Measurements from ENCODE around the gene C1orf174. TPM values are rescaled to one million over a fixed set of nuclear protein-coding genes. Genes with fewer than 3 reads are reported as not detected.

Gene C1orf174
- total RNA-seq, 1 donor from 2014 or later: 44.9 TPM

DNA sequence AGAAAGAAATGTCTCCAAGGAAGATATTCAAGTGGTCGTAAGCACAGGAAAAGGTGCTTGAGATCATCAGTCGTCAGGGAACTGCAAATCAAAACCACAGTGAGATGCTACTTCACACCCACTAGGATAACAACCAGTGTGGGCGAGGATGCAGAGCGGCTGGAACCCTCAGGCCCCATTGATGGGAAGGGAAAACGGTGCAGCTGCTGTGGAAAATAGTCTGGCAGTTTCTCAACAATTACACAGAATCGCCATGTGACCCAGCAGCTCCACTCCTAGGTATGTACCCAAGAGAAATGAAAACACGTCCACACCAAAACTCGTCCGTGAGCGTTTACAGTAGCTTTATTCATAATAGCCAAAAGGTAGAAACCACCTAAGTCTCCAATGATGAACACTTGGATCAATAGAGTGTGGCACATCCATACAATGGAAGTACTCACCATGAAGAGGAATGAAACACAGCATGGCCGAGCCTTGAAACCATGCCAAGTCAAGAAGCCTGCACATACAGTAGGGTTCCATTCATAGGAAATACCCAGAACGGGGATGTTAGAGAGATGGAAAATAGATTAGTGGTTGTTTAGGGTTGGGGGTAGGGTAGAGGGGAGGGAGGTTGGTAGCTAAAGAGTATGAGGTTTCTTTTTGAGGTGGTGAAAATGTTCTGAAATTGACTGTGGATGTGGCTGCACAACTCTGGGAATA is 36.7 kb downstream of the C1orf174 start:
- no peak for DNase-seq (ENCODE audit: low spot score)
- Mint-ChIP-seq H3K27ac (no peak overlapping the region), H3K27me3 (ENCODE audit: low read depth) (no peaks in the 10 kb centered on the region), H3K36me3 (ENCODE audit: low read depth) (peaks cover 9% of the 10 kb centered on the region), H3K4me1 (ENCODE audit: low read depth) (peaks cover 3% of the 10 kb centered on the region), H3K9me3 (no peaks in the 10 kb centered on the region), H3K4me3 (ENCODE audit: low read depth) (no peak overlapping the region)
- intact Hi-C loops (cut with micrococcal nuclease): no loop called here

- Mint-ChIP-seq H3K27ac (no peak overlapping the region), H3K27me3 (ENCODE audit: low read depth) (no peaks in the 10 kb centered on the region), H3K4me3 (ENCODE audit: low read depth) (peak overlapping the region; percentile 97), H3K9me3 (no peaks in the 10 kb centered on the region), H3K36me3 (ENCODE audit: low read depth) (no peaks in the 10 kb centered on the region), H3K4me1 (ENCODE audit: low read depth) (peaks cover 16% of the 10 kb centered on the region)
- intact Hi-C loops (cut with micrococcal nuclease): loop anchor here (5.0 kb wide), 1 partner anchor 206 kb away; the partner anchor contains the start of genes TP73 and WRAP73
- DNase-seq (ENCODE audit: low spot score): no peak
Measured at GRCh38 chr1:3858231-3858981, 41.7 kb downstream of the C1orf174 start.

GRCh38 chr1:3857791-3858129 is 42.3 kb downstream of the C1orf174 start:
- no peak for DNase-seq (ENCODE audit: low spot score)
- intact Hi-C loops (cut with micrococcal nuclease): loop anchor here (1.0 to 5.0 kb wide), 2 partner anchors 43 to 205 kb away; partner anchors contain the start of genes C1orf174, TP73 and WRAP73
- Mint-ChIP-seq H3K4me3 (ENCODE audit: low read depth) (peak overlapping the region; percentile 97), H3K27me3 (ENCODE audit: low read depth) (no peaks in the 10 kb centered on the region), H3K27ac (no peak overlapping the region), H3K36me3 (ENCODE audit: low read depth) (no peaks in the 10 kb centered on the region), H3K9me3 (no peaks in the 10 kb centered on the region), H3K4me1 (ENCODE audit: low read depth) (peaks cover 16% of the 10 kb centered on the region)

GRCh38 chr1:3856923-3857790 is 42.9 kb downstream of the C1orf174 start, which contains the start of the genes CEP104 and DFFB:
CEP104 (minus strand) TSS chr1:3857211; CDS start chr1:3852407, 4,804 bp downstream.
DFFB (plus strand) TSS chr1:3857476; CDS start chr1:3857604, 128 bp downstream.
- Mint-ChIP-seq H3K27me3 (ENCODE audit: low read depth) (no peaks in the 10 kb centered on the region), H3K4me1 (ENCODE audit: low read depth) (peaks cover 16% of the 10 kb centered on the region), H3K9me3 (no peaks in the 10 kb centered on the region), H3K27ac (peak within 1 kb of the TSS; percentile 81), H3K4me3 (ENCODE audit: low read depth) (peak within 1 kb of the TSS; percentile 97), H3K36me3 (ENCODE audit: low read depth) (no peaks in the 10 kb centered on the region)
- DNase-seq (ENCODE audit: low spot score): peak; percentile 95
- intact Hi-C loops (cut with micrococcal nuclease): loop anchor here (1.0 to 5.0 kb wide), 2 partner anchors 43 to 205 kb away; partner anchors contain the start of genes C1orf174, TP73 and WRAP73

DNA sequence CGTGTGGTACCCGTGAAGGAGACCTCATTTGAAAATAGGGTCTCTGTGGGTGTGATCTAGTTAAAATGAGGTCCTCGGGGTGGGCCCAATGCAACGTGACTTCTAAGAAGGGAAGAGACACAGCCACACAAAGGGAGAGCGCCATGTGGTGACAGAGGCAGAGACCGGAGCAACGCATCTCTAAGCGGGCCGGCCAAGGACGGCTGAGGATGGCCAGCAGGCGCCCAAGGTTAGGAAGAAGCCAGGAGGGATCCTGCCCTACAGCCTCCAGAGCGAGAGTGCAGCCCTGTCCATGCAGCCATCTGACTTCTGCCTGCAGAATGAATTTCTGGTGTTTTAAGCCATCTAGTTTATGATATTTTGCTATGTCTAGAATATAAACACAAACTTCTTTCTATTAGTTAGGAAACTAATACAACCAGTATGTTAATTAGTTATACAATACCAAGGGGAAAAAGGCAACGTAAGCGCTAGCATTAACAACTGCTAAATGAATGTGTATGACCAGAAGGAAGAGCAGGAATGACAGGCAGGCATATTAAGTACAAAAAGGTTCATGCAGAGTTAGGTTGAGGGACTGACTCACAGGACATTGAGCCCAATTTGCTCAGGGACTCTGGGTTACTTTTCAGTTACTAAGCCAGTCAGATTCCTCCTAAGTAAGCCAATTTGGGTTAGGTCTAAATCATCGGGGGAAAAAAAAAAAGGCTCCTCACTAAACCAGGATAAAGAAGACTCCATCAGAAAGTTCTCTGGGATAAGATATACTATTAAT is 47.2 kb downstream of the C1orf174 start:
- Mint-ChIP-seq H3K27me3 (ENCODE audit: low read depth) (no peaks in the 10 kb centered on the region), H3K9me3 (no peaks in the 10 kb centered on the region), H3K36me3 (ENCODE audit: low read depth) (no peaks in the 10 kb centered on the region), H3K4me3 (ENCODE audit: low read depth) (no peak overlapping the region), H3K4me1 (ENCODE audit: low read depth) (peaks cover 9% of the 10 kb centered on the region), H3K27ac (no peak overlapping the region)
- no peak for DNase-seq (ENCODE audit: low spot score)
- intact Hi-C loops (cut with micrococcal nuclease): no loop called here

DNA sequence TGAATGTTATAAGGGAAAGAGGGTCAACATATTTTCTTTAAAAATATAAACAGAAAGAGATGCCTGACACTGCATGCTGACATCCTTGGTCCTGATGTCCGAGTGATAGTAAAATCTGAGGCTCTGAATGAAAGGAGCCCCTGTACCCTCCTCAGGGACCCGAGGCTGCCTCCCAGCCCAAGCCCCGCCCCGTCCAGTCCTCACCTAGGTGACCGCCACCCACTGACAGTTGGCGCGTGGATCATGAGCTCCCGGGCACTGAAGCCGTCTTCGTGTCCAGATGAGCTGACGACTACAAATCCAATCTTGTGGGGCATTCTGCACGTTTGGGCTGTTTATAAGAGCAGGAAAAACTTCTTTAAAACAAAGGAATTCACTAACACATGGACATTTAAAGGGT is 48.0 kb downstream of the C1orf174 start:
- no peaks in the 10 kb centered on the region for H3K27me3 Mint-ChIP-seq (ENCODE audit: low read depth)
- H3K9me3 Mint-ChIP-seq: no peaks in the 10 kb centered on the region
- H3K27ac Mint-ChIP-seq: no peak overlapping the region
- peaks cover 7% of the 10 kb centered on the region for H3K4me1 Mint-ChIP-seq (ENCODE audit: low read depth)
- H3K36me3 Mint-ChIP-seq (ENCODE audit: low read depth): peaks cover 5% of the 10 kb centered on the region
- no peak overlapping the region for H3K4me3 Mint-ChIP-seq (ENCODE audit: low read depth)
- no peak for DNase-seq (ENCODE audit: low spot score)
- intact Hi-C loops (cut with micrococcal nuclease): no loop called here

- no peak for DNase-seq (ENCODE audit: low spot score)
- H3K27me3 Mint-ChIP-seq (ENCODE audit: low read depth): no peaks in the 10 kb centered on the region
- peaks cover 7% of the 10 kb centered on the region for H3K4me1 Mint-ChIP-seq (ENCODE audit: low read depth)
- no peak overlapping the region for H3K27ac Mint-ChIP-seq
- H3K4me3 Mint-ChIP-seq (ENCODE audit: low read depth): no peak overlapping the region
- peaks cover 9% of the 10 kb centered on the region for H3K36me3 Mint-ChIP-seq (ENCODE audit: low read depth)
- no peaks in the 10 kb centered on the region for H3K9me3 Mint-ChIP-seq
- intact Hi-C loops (cut with micrococcal nuclease): no loop called here
Measured at GRCh38 chr1:3851292-3851691, 48.8 kb downstream of the C1orf174 start.

- Mint-ChIP-seq H3K9me3 (no peaks in the 10 kb centered on the region), H3K27me3 (ENCODE audit: low read depth) (no peaks in the 10 kb centered on the region), H3K4me3 (ENCODE audit: low read depth) (no peak overlapping the region), H3K27ac (no peak overlapping the region), H3K36me3 (ENCODE audit: low read depth) (peaks cover 9% of the 10 kb centered on the region), H3K4me1 (ENCODE audit: low read depth) (peaks cover 6% of the 10 kb centered on the region)
- DNase-seq (ENCODE audit: low spot score): no peak
- intact Hi-C loops (cut with micrococcal nuclease): no loop called here
Measured at GRCh38 chr1:3850857-3851256, 49.2 kb downstream of the C1orf174 start.

DNA sequence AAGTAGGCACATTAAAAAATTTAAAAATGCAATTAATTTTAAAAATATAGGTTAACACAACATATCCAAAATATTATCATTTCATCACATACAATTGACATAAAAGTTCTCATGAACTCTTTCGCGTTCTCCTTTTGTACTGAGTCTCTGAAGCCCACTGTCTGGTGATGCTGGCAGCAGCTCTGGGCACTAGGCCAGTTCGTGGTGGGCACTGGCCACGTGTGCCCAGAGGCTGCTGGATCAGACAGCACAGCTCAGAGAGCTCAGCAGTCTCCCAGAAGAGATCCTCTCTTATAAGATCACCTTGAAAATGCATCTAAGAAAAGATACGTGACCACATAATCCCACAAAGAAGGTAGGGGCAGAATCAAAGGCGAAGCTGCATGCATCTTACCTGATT is 53.0 kb downstream of the C1orf174 start:
- Mint-ChIP-seq H3K9me3 (no peaks in the 10 kb centered on the region), H3K4me3 (ENCODE audit: low read depth) (no peak overlapping the region), H3K4me1 (ENCODE audit: low read depth) (no peaks in the 10 kb centered on the region), H3K27ac (no peak overlapping the region), H3K27me3 (ENCODE audit: low read depth) (no peaks in the 10 kb centered on the region), H3K36me3 (ENCODE audit: low read depth) (peaks cover 31% of the 10 kb centered on the region)
- DNase-seq (ENCODE audit: low spot score): no peak
- intact Hi-C loops (cut with micrococcal nuclease): no loop called here

- Mint-ChIP-seq H3K27ac (no peak overlapping the region), H3K9me3 (no peaks in the 10 kb centered on the region), H3K4me1 (ENCODE audit: low read depth) (no peaks in the 10 kb centered on the region), H3K4me3 (ENCODE audit: low read depth) (no peak overlapping the region), H3K27me3 (ENCODE audit: low read depth) (no peaks in the 10 kb centered on the region), H3K36me3 (ENCODE audit: low read depth) (peaks cover 34% of the 10 kb centered on the region)
- no peak for DNase-seq (ENCODE audit: low spot score)
- intact Hi-C loops (cut with micrococcal nuclease): no loop called here
Measured at GRCh38 chr1:3846541-3846940, 53.5 kb downstream of the C1orf174 start.

DNA sequence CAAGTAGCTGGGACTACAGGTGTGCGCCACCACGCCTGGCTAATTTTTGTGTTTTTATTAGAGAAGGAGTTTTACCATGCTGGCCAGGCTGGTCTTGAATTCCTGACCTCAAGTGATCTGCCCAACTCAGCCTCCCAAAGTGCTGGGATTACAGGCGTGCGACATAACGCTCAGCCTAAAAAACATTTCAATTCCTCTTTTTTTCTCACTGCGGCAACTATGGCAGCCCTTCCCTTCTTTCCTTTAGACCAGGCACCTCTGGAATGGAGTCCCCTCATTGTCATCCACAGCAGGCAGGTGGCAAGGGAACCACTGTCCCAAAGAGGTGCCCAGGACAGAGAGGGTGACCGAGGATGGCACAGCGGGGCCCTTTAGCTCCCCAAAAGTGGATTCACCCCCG is 57.2 kb downstream of the C1orf174 start:
- Mint-ChIP-seq H3K9me3 (no peaks in the 10 kb centered on the region), H3K27ac (no peak overlapping the region), H3K4me1 (ENCODE audit: low read depth) (no peaks in the 10 kb centered on the region), H3K4me3 (ENCODE audit: low read depth) (no peak overlapping the region), H3K36me3 (ENCODE audit: low read depth) (peaks cover 65% of the 10 kb centered on the region), H3K27me3 (ENCODE audit: low read depth) (no peaks in the 10 kb centered on the region)
- intact Hi-C loops (cut with micrococcal nuclease): no loop called here
- no peak for DNase-seq (ENCODE audit: low spot score)

GRCh38 chr1:3841491-3841890 is 58.6 kb downstream of the C1orf174 start:
- no peak overlapping the region for H3K4me3 Mint-ChIP-seq (ENCODE audit: low read depth)
- DNase-seq (ENCODE audit: low spot score): no peak
- H3K27me3 Mint-ChIP-seq (ENCODE audit: low read depth): no peaks in the 10 kb centered on the region
- H3K27ac Mint-ChIP-seq: no peak overlapping the region
- intact Hi-C loops (cut with micrococcal nuclease): no loop called here
- peaks cover 70% of the 10 kb centered on the region for H3K36me3 Mint-ChIP-seq (ENCODE audit: low read depth)
- peaks cover 6% of the 10 kb centered on the region for H3K9me3 Mint-ChIP-seq
- no peaks in the 10 kb centered on the region for H3K4me1 Mint-ChIP-seq (ENCODE audit: low read depth)

All from activated T-helper 2 cell treated with anti-CD3 and anti-CD28 coated beads, Interferon-gamma antibody, Interleukin-2, Interleukin-4, amounts not matched to agents 10 μg/mL and 5 μg/mL and 100 μg/mL, durations not matched to agents 14 hours and 24 hours and 36 hours (primary cell).